Neural cell (in vitro differentiated cells): ENCODE measurements around the gene KRT85.

Experiments
- EP300 ChIP-seq: fragments of 450-650 bp; conservative IDR thresholded peaks from 2 replicates; pipeline ENCODE4 v1.6.1; 2014; ENCODE audit warnings: antibody characterized with exemption, mild to moderate bottlenecking, moderate library complexity; ENCODE audit not compliant: poor library complexity, severe bottlenecking
- POLR2AphosphoS5 ChIP-seq: IDR thresholded peaks from 2 replicates; pipeline ENCODE4 v1.6.1; 2012
- TF ChIP-seq, protein P1 (sequence below): fragments of 450-650 bp; IDR thresholded peaks from 2 replicates; pipeline ENCODE4 v1.5.1; 2014; ENCODE audit warnings: antibody characterized with exemption, mild to moderate bottlenecking, moderate library complexity; ENCODE audit not compliant: poor library complexity, severe bottlenecking
- TF ChIP-seq, protein P2 (sequence below): IDR thresholded peaks from 2 replicates; pipeline ENCODE4 v1.6.1; 2012; ENCODE audit warnings: borderline replicate concordance

DNA sequence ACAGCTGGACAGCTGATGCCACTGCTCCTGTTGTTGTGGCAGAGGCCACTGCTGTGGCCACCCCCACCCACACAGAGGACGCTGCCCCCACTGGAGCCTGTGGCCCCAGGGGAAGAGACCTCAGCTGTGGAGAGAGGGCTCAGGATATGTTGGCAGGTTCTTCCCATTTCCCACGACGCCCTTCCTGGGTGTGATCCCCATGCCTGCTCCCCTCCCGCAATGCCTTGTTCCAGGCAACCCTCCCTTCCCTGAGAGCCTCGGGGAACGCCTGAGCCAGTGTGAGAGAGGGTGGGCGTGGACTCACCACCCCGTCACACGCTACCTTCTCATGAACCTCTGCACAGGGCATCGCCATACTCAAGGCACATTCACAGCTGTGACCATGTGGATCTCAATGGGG lies 44.5 kb upstream of the KRT85 start:
- TF ChIP-seq, protein P1, sequence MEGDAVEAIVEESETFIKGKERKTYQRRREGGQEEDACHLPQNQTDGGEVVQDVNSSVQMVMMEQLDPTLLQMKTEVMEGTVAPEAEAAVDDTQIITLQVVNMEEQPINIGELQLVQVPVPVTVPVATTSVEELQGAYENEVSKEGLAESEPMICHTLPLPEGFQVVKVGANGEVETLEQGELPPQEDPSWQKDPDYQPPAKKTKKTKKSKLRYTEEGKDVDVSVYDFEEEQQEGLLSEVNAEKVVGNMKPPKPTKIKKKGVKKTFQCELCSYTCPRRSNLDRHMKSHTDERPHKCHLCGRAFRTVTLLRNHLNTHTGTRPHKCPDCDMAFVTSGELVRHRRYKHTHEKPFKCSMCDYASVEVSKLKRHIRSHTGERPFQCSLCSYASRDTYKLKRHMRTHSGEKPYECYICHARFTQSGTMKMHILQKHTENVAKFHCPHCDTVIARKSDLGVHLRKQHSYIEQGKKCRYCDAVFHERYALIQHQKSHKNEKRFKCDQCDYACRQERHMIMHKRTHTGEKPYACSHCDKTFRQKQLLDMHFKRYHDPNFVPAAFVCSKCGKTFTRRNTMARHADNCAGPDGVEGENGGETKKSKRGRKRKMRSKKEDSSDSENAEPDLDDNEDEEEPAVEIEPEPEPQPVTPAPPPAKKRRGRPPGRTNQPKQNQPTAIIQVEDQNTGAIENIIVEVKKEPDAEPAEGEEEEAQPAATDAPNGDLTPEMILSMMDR = no peak
- TF ChIP-seq, protein P2, sequence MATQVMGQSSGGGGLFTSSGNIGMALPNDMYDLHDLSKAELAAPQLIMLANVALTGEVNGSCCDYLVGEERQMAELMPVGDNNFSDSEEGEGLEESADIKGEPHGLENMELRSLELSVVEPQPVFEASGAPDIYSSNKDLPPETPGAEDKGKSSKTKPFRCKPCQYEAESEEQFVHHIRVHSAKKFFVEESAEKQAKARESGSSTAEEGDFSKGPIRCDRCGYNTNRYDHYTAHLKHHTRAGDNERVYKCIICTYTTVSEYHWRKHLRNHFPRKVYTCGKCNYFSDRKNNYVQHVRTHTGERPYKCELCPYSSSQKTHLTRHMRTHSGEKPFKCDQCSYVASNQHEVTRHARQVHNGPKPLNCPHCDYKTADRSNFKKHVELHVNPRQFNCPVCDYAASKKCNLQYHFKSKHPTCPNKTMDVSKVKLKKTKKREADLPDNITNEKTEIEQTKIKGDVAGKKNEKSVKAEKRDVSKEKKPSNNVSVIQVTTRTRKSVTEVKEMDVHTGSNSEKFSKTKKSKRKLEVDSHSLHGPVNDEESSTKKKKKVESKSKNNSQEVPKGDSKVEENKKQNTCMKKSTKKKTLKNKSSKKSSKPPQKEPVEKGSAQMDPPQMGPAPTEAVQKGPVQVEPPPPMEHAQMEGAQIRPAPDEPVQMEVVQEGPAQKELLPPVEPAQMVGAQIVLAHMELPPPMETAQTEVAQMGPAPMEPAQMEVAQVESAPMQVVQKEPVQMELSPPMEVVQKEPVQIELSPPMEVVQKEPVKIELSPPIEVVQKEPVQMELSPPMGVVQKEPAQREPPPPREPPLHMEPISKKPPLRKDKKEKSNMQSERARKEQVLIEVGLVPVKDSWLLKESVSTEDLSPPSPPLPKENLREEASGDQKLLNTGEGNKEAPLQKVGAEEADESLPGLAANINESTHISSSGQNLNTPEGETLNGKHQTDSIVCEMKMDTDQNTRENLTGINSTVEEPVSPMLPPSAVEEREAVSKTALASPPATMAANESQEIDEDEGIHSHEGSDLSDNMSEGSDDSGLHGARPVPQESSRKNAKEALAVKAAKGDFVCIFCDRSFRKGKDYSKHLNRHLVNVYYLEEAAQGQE = no peak
- no peak for TF ChIP-seq POLR2AphosphoS5
- TF ChIP-seq EP300 = no peak
